Purkinje cell (primary cell): ENCODE data around the gene FTSJ1. TPM values are rescaled to one million over a fixed set of nuclear protein-coding genes. Genes with fewer than 3 reads are reported as not detected.

ENCODE experiments used
- polyA plus RNA-seq: library from polyadenylated mRNA; unstranded; fragments of >200 nt; fragmentation: Nextera tagmentation; gene quantifications from 2 replicates; pipeline ENCODE4 v1.2.1, GENCODE V29; 2014

The FTSJ1 gene
- 23.4 and 25.6 TPM in 2 replicates for polyA plus RNA-seq

DNA sequence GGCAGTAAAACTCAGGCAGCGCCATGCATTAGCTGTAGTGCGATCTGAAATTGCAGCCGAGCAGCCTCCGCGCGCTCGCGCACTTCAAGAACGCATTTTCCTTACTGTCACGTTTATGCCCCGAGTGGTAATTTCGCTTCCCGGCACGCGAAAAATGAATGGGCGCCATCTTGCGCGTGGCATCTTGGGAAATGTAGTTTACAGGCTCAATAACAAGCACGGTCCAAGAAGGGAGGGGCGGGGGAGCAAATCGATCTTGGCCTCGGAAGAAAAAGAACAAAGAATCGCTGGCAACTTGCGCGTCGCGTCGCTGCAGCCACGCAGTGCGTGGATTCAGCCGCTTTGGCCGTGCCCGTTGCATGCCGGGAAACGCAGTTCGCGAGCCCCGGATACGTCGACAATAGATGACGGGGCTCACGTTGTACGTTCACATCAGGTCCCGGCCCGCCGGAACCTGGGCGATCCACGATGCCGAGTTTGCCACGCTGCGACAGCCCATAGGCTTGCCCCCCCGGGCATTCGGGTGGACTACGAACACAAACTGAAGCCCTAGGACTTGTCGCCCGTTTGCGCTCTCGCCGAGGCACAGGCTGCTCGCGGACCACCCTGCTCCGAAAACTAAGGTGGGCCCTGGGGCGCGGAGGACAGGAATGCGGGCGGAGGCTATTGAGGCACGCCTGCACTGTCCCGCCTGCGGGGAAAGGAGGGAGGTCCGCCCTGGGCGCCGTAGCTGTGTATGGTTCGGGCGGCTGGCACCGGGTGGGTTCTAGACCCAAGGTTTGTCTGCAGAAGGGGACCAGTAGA is at the start of gene FTSJ1:
Gene FTSJ1 (plus strand): TSS at position 426 of the 804 bp plus-strand sequence. CDS start 1,849 bp downstream, outside the sequence.

DNA sequence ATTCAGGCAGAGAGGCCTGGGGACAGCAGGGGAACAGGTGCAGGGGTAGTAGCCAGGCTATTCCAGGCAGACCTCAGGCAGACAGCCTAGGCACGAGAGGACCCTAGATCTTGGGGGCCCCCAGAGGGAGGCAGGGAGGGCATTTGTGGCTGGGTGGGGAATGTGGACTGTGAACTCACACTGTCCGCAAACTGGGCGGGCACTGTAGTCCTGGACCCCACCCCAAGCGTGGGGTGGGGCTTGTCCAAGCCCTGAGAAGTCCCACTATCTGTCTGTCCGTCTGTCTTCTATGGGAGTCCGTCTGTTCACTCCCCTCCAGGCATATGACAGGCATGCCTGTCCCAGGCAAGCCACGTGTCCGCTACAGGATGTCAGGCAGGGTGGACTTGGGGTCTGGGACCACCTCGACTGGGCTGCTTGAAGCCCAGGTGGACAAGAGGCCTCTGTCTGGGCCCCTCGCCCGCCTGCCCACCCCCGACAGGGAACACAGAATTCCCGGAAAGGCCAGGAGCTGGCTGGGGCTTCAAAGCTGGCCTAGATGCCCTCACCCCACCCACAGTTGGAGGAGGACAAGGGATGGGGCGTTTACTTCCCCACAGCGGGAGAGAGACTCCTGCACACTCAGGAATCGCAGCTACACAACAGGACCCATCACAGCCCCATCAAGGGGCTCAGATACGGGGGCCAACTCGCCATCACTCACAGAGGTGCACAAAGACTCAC is 5.7 kb upstream of the FTSJ1 start, which contains the start of gene SLC38A5:
Gene SLC38A5 (minus strand): TSS at position 151 of the 723 bp plus-strand sequence. CDS start 2,336 bp downstream, outside the sequence.

DNA sequence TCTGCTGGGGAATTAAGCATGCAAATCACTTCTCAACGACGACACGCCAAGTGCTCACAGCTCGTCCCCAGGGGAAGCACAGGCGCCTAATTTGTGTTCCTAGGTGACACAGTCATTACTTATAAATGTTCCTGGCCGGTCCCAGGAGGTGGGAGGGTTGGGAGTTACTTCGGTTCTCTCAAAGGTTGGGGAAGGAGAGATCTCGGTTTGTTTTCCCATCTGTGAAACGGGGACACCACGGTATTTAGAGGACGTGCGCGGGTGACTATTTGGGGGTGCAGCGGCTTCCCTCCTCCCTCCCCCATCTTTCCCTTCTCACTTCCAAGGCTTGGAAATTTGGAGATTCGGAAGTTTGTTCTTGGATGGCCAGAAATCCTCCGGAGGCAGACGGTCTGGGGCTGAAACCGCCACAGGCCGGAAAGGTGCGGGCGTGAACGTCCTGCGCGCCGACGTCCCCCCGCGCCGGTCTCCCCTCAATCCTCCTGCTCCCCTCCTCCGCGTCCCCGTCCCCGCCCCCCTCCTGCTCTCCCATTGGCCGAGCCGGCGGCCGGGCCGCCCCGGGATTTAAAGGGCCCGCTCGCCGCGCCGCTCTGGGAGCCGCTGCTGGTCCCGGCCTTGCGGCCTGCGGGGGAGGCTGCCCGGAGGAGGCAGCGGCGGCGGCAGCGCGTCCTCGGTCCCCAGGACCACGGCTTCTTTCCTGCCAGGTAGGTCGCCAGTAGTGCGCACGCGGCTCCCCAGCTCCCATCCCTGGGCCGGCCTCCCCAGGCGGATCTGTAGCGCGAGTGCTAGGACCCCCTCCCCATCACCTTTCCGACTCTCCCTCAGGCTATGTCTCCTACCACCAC is 32.6 kb downstream of the FTSJ1 start, which contains the start of gene PORCN:
Gene PORCN (plus strand): TSS at position 593 of the 845 bp plus-strand sequence. CDS start 829 bp downstream, outside the sequence.

DNA sequence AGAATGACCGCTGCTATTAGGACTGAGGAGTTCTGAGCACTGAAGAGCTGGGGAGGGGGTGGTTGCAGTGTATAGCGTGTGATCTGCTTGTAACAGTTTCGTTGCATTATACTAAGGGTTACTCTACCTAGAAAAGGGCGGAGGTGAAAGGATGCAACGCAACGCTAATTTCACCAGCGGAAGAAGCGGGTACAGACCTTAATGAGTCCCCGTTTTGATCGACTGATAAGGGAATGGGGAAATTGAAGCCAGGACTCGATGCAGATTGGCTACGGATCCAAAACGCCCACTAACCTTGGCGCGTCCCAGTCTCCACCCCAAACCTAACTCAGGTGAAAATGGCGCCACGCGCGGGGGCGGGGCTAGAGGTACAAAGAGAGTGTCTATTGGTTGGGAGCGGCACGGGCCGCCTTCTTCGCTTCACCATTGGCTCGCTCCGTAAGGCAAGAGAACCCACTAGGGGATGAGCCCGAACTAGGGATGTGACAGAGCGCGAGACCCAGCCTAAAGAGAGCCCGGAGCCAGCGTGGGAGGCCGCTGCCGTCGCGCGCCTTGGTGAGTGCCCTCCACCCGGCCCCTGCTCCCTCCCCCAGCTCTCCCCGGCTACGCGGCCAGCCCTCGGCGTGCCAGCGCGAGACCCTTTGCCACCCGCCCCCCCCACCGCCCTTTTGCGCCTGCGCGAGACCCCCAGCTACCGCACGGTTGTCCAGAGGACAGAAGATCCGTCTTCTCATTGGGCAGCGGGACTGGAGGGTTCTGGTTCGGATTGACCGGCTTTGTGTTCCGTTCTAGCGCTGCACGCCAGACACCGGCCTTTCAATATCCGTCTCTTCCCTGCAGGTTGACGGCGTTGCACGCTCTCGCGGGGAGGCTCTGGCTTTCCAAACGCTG is 45.6 kb downstream of the FTSJ1 start, which contains the start of gene EBP:
Gene EBP (plus strand): TSS at position 456 of the 891 bp plus-strand sequence. CDS start 1,964 bp downstream, outside the sequence.

Other genes with a start within 250 kb of the FTSJ1 start
- gene SSX1, start 220.8 kb upstream of the FTSJ1 start, polyA plus RNA-seq = not detected in 2 replicates
- gene SSX3, start 119.5 kb upstream of the FTSJ1 start, polyA plus RNA-seq = 0.32 TPM in 1 of 2 replicates, not detected in the other
- not detected in 2 replicates for gene SSX4, start 92.7 kb upstream of the FTSJ1 start, polyA plus RNA-seq
- not detected in 2 replicates for gene SSX4B, start 64.2 kb upstream of the FTSJ1 start, polyA plus RNA-seq
- not detected in 2 replicates for gene SLC38A5, start 5.9 kb upstream of the FTSJ1 start, polyA plus RNA-seq
- 11.5 and 19.8 TPM in 2 replicates for gene PORCN, start 32.8 kb downstream of the FTSJ1 start, polyA plus RNA-seq
- gene EBP, start 45.6 kb downstream of the FTSJ1 start, polyA plus RNA-seq = 102 and 134 TPM in 2 replicates
- gene TBC1D25, start 63.5 kb downstream of the FTSJ1 start, polyA plus RNA-seq = 2.4 and 4.2 TPM in 2 replicates
- gene RBM3, start 98.3 kb downstream of the FTSJ1 start, polyA plus RNA-seq = 37.2 and 38.7 TPM in 2 replicates
- 20.1 and 22.3 TPM in 2 replicates for gene WDR13, start 121.3 kb downstream of the FTSJ1 start, polyA plus RNA-seq
- gene WAS, start 207.6 kb downstream of the FTSJ1 start, polyA plus RNA-seq = not detected in 2 replicates
- 0.32 and 0.48 TPM in 2 replicates for gene SUV39H1, start 220.5 kb downstream of the FTSJ1 start, polyA plus RNA-seq